Right lobe of liver (tissue), 6 donors: Measurements from ENCODE around the gene CCDC149. TPM values are rescaled to one million over a fixed set of nuclear protein-coding genes. Genes with fewer than 3 reads are reported as not detected.

Source experiments
- ATAC-seq, 4 donors: fragments of 200-7000 bp; cut with Tn5 transposase; one replicate each; pipeline ENCODE4 v1.9.1; 2020; ENCODE audit warnings: mild to moderate bottlenecking in 4 of 4, moderate library complexity in 4 of 4
- DNase-seq, 3 donors: peaks; one replicate each; pipeline ENCODE4 v3.0.0-alpha.2; 2020
- H3K27ac ChIP-seq, 3 donors: fragments of 200-600 bp; one replicate each; pipeline ENCODE4 v1.8.0; 2022
- H3K27me3 ChIP-seq, 2 donors: fragments of 200-600 bp; one replicate each; pipeline ENCODE4 v1.8.0; 2022
- H3K36me3 ChIP-seq, 4 donors: fragments of 200-600 bp; sonication (generic) in 1 of 4; one replicate each; pipeline versions ENCODE4 v1.5.1 to v1.8.0; 2017 to 2022; ENCODE audit warnings: control low read depth in 1 of 4
- H3K4me1 ChIP-seq, 4 donors: fragments of 200-600 bp; sonication (generic) in 1 of 4; one replicate each; pipeline versions ENCODE4 v1.5.1 to v1.8.0; 2017 to 2022; ENCODE audit warnings: control low read depth in 1 of 4
- H3K4me3 ChIP-seq, 3 donors: fragments of 200-600 bp; one replicate each; pipeline ENCODE4 v1.8.0; 2022
- H3K9me3 ChIP-seq, 4 donors: fragments of 200-600 bp; sonication (generic) in 1 of 4; one replicate each; pipeline versions ENCODE4 v1.5.1 to v1.8.0; 2017 to 2022; ENCODE audit warnings: control low read depth in 1 of 4
- POLR2A ChIP-seq: fragments of 450-650 bp; IDR thresholded peaks from one replicate; pipeline ENCODE4 v1.6.1; 2017; ENCODE audit warnings: antibody characterized with exemption, mild to moderate bottlenecking
- WGBS: methylation state at CpG from one replicate; pipeline ENCODE4 v1.1.6; 2018; ENCODE audit warnings: low coverage, low lambda C conversion rate; ENCODE audit not compliant: insufficient coverage; ENCODE audit errors: missing lambda C conversion rate; 5-methylcytosine and 5-hydroxymethylcytosine counted together
- intact Hi-C, 2 donors: fragments of 100-400 bp; cut with DNase I; formaldehyde crosslinking; loops; one replicate each; pipeline versions ENCODE4 v1.11.2 to v1.14.1; 2022
- total RNA-seq, 6 experiments: library from RNA; depleted of rRNA in 2 of 6; stranded (reverse); fragments of >200 nt in 2 of 6; fragmentation: NEBNext Ultra II Directional in 3 of 6; extraction: Animal tissue kit (Norgen Biotek cat#: 25700) in 3 of 6; gene quantifications; one replicate each; pipeline versions ENCODE4 v1.1.0 to v1.2.4, GENCODE V29; 2016 to 2023
- TF ChIP-seq, protein P1 (sequence below), 4 donors: fragments of 200-600 bp in 3 of 4; fragments of 450-650 bp in 1 of 4; IDR thresholded peaks; one replicate each; pipeline versions ENCODE4 v1.5.1 to v1.8.0; 2016 to 2022; ENCODE audit warnings: antibody characterized with exemption in 4 of 4, mild to moderate bottlenecking in 2 of 4
- donor health status: DM: no; HTN: yes; CAD: no.
- donor health status: DM: no; HTN: no; CAD: no.
- donor health status: DM: no; HTN: no; CAD: no.
- donor health status: DM: no; HTN: yes; CAD: no.
- donor health status: DM: no; HTN: yes; CAD: no.

Gene CCDC149
- total RNA-seq, 6 experiments from 2014 or later = 3.9 to 8.0 (median 5.2) TPM

DNA sequence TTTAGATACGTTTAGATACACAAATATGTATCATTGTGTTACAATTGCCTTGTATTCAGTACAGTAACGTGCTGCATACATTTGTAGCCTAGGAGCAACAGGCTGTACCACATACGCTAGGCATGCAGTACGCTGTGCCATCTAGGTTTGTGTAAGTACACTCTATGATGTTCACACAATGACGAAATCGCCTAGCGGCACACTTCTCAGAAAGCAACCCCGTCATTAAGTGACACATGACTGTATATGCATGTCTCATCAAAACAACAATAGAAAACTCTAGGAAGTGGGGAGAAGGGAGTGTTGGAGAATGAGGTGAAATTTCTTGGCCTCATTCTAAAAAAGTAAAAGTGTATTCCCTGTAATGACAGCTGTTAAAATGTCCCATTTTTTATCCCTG lies 32.7 kb downstream of the CCDC149 start:
- H3K4me1 ChIP-seq = no peaks in the 10 kb centered on the region
- no peak overlapping the region for H3K27ac ChIP-seq
- no peak for TF ChIP-seq POLR2A
- TF ChIP-seq, protein P1, sequence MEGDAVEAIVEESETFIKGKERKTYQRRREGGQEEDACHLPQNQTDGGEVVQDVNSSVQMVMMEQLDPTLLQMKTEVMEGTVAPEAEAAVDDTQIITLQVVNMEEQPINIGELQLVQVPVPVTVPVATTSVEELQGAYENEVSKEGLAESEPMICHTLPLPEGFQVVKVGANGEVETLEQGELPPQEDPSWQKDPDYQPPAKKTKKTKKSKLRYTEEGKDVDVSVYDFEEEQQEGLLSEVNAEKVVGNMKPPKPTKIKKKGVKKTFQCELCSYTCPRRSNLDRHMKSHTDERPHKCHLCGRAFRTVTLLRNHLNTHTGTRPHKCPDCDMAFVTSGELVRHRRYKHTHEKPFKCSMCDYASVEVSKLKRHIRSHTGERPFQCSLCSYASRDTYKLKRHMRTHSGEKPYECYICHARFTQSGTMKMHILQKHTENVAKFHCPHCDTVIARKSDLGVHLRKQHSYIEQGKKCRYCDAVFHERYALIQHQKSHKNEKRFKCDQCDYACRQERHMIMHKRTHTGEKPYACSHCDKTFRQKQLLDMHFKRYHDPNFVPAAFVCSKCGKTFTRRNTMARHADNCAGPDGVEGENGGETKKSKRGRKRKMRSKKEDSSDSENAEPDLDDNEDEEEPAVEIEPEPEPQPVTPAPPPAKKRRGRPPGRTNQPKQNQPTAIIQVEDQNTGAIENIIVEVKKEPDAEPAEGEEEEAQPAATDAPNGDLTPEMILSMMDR (IDR thresholded peaks at IDR 0.05) = no peak
- ATAC-seq (no peak), DNase-seq (no peak)
- 83% methylated on average over 8 of the region's 8 CpGs for WGBS
- intact Hi-C loops = no loop called here
- no peaks in the 10 kb centered on the region for H3K27me3 ChIP-seq
- no peak overlapping the region for H3K4me3 ChIP-seq
- no peaks in the 10 kb centered on the region for H3K9me3 ChIP-seq
- no peaks in the 10 kb centered on the region for H3K36me3 ChIP-seq

DNA sequence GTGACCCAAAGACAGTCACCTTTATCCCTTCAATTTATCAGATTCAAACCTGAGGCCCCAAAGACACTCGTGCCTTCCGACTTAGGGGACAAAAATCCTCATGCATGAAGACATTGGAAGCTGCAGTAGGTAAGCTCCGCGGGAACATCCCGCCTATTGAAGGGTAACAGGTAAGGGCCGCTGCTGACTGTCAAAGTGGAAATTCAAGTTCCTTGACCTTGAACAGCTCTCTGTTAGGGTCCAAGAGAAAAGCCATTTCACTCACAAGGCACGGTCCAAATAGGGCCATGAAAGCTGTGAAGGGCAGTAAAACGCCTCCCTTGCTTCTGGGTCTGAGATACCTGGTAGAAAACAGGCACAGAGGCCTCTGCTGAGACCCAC lies 34.2 kb downstream of the CCDC149 start:
- 79% methylated on average over 5 of the region's 8 CpGs for WGBS
- Histone ChIP-seq H3K27ac (no peak overlapping the region), H3K9me3 (no peaks in the 10 kb centered on the region), H3K4me3 (no peak overlapping the region), H3K4me1 (no peaks in the 10 kb centered on the region), H3K36me3 (no peaks in the 10 kb centered on the region), H3K27me3 (no peaks in the 10 kb centered on the region)
- ATAC-seq = no peak
- DNase-seq = no peak
- TF ChIP-seq, protein P1 (IDR thresholded peaks at IDR 0.05) = no peak
- no peak for TF ChIP-seq POLR2A
- intact Hi-C loops = no loop called here

DNA sequence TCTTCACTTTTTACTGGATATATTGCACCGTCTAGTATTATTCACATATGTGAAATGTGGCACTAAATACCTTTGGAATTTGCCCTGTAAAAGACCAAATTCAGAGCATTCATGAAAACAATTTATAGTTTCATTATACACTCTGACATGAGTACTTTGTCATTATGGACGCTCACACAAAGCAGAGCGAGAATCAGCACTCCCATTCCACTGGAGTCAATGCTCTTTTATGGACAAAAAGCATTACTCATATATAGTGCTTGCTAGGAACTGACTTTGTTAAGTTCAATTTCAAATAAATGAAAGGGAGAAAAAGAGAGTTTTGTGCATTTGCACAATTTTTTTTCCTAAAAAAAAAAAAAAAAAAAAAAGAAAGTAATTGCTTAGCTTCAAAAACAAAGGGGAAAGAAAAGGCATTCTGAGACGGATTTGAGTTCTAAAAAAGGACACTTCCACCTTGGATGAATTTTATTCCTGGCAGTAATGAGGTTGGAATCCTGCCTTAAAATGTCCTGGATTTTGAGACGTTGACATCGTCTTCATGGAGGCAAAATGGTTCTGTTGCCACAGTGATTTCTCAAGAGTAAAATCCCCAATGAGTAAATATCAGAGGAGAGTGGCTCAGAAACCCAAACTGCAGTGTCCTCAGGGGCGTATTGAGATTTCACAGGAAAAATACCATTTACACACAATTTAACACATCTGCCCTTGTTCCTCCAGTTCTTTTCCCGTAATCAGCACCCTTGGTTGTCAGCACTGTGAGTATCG lies 34.8 kb downstream of the CCDC149 start:
- H3K4me1 ChIP-seq = no peaks in the 10 kb centered on the region
- H3K27ac ChIP-seq = no peak overlapping the region
- ATAC-seq (no peak), DNase-seq (no peak)
- intact Hi-C loops = no loop called here
- no peak for TF ChIP-seq POLR2A
- TF ChIP-seq, protein P1 (IDR thresholded peaks at IDR 0.05) = no peak
- no peaks in the 10 kb centered on the region for H3K27me3 ChIP-seq
- no peak overlapping the region for H3K4me3 ChIP-seq
- 76% methylated on average over 9 of the region's 9 CpGs for WGBS
- H3K36me3 ChIP-seq = no peaks in the 10 kb centered on the region
- no peaks in the 10 kb centered on the region for H3K9me3 ChIP-seq

DNA sequence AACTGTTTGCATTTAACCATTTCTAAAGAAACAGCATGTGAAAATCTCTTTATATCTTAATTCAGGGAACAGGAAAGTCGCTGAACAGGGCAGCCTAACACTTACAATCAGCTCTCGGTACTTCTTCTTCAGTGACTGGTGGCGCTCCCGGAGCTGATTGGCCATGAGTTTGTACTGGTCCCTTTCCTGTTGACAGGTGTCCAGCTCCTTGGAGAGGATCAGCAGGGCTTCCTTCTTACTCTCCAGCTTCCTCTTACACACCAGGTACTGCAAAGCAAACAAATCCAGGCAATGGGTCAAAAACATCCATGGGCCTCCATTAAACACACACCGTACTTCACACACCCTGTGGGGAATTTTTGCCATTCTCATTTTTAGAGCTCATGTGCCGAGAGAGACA lies 36.4 kb downstream of the CCDC149 start:
- intact Hi-C loops = no loop called here
- DNase-seq (no peak), ATAC-seq (no peak)
- Histone ChIP-seq H3K27me3 (no peaks in the 10 kb centered on the region), H3K27ac (no peak overlapping the region), H3K36me3 (no peaks in the 10 kb centered on the region), H3K4me3 (no peak overlapping the region), H3K4me1 (no peaks in the 10 kb centered on the region), H3K9me3 (no peaks in the 10 kb centered on the region)
- WGBS = 90% methylated on average over 6 of the region's 6 CpGs
- TF ChIP-seq, protein P1 (IDR thresholded peaks at IDR 0.05) = no peak
- TF ChIP-seq POLR2A = no peak
